ENCODE measurements around the gene AXIN1. TPM values are rescaled to one million over a fixed set of nuclear protein-coding genes. Genes with fewer than 3 reads are reported as not detected.
A peak's percentile ranks its signal among the peaks of the same experiment; 100 is the strongest.

The AXIN1 gene
- total and polyA plus RNA-seq, 9 of the 15 experiments (the other 6 are each of a cell fraction or from before 2014, with no cell fraction given) = 0.42 to 58.0 (median 25.9) TPM

DNA sequence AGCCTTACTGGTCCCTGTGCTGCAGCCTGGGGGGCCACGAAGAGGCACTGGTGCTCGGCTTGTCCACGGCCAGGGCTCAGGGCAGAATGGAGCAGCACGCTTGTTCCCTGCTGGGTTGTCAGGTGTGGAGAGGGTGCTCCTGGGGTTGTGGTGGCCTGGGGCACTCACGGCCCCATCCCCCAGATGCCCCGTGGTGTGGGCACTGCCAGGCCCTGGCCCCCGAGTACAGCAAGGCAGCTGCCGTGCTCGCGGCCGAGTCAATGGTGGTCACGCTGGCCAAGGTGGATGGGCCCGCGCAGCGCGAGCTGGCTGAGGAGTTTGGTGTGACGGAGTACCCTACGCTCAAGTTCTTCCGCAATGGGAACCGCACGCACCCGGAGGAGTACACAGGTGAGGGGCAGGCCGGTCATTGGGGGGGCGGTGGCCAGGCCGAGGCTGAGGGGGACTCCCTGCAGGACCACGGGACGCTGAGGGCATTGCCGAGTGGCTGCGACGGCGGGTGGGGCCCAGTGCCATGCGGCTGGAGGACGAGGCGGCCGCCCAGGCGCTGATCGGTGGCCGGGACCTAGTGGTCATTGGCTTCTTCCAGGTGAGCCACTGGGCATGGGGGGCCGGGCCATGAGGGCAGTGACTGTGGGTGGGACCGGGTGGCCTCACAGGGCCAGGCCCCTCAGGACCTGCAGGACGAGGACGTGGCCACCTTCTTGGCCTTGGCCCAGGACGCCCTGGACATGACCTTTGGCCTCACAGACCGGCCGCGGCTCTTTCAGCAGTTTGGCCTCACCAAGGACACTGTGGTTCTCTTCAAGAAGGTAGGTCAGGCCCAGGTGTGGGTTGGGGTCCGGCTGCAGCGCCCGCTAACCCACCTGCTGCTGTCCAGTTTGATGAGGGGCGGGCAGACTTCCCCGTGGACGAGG, 68.1 kb downstream of the AXIN1 start:
- ChIA-PET CTCF (ENCODE audit: low intra/inter-chr PET ratio) (no interaction called here), POLR2A (interaction anchor here (0.6 to 1.4 kb wide), 3 partner anchors 18 to 296 kb away, joined by 3 to 4 read pairs (median 3); no protein-coding TSS in a partner anchor)
- DNase-seq (ENCODE audit: extremely low read depth in 1 of 4, low spot score in 3 of 4) = no peak
- H4K20me1 ChIP-seq (replicated peaks; ENCODE audit: control insufficient read depth, insufficient read depth, low read length) = no peaks in the 10 kb centered on the region
- no TSS peak for BruUV-seq (replicated peaks)
- FAIRE-seq = no peak
- H3K27me3 ChIP-seq (ENCODE audit: control insufficient read depth in 2 of 2, insufficient read depth in 2 of 2, low read length in 2 of 2) = no peaks in the 10 kb centered on the region
- WGBS (ENCODE audit: insufficient coverage, low coverage, missing lambda C conversion rate) = 90% methylated on average over 37 of the region's 52 CpGs
- ATAC-seq = no peak
- peaks cover 0 to 60% of the 10 kb centered on the region in 2 experiments; a peak in 2 of 5 replicates for H3K4me1 ChIP-seq (replicated peaks in 1 of 2; ENCODE audit: control insufficient read depth in 2 of 2, insufficient read depth in 2 of 2, low read length in 2 of 2)
- H3K4me3 ChIP-seq = no peak overlapping the region
- TF ChIP-seq POLR2G (IDR thresholded peaks at IDR 0.05; ENCODE audit: low read depth, low read length) = peak; percentile 28; the same call in 1 of the 2 replicates
- TF ChIP-seq NR2C1 (IDR thresholded peaks at IDR 0.05) = peak; percentile 32; the same call in 1 of the 2 replicates
- TF ChIP-seq NR2C1 (tag; IDR thresholded peaks at IDR 0.05) = no peak
- no peak for TF ChIP-seq BHLHE40 (IDR thresholded peaks at IDR 0.05; ENCODE audit: low read length)
- peak; percentile 76 for TF ChIP-seq HNRNPL (IDR thresholded peaks at IDR 0.05; ENCODE audit: low read depth, low read length)
- TF ChIP-seq, protein P1, sequence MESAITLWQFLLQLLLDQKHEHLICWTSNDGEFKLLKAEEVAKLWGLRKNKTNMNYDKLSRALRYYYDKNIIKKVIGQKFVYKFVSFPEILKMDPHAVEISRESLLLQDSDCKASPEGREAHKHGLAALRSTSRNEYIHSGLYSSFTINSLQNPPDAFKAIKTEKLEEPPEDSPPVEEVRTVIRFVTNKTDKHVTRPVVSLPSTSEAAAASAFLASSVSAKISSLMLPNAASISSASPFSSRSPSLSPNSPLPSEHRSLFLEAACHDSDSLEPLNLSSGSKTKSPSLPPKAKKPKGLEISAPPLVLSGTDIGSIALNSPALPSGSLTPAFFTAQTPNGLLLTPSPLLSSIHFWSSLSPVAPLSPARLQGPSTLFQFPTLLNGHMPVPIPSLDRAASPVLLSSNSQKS (CRISPR knock-in tag; IDR thresholded peaks at IDR 0.05) = no peak
- TF ChIP-seq NFIC (IDR thresholded peaks at IDR 0.05) = peak; percentile 29; the same call in 1 of the 2 replicates
- TF ChIP-seq, protein P2, sequence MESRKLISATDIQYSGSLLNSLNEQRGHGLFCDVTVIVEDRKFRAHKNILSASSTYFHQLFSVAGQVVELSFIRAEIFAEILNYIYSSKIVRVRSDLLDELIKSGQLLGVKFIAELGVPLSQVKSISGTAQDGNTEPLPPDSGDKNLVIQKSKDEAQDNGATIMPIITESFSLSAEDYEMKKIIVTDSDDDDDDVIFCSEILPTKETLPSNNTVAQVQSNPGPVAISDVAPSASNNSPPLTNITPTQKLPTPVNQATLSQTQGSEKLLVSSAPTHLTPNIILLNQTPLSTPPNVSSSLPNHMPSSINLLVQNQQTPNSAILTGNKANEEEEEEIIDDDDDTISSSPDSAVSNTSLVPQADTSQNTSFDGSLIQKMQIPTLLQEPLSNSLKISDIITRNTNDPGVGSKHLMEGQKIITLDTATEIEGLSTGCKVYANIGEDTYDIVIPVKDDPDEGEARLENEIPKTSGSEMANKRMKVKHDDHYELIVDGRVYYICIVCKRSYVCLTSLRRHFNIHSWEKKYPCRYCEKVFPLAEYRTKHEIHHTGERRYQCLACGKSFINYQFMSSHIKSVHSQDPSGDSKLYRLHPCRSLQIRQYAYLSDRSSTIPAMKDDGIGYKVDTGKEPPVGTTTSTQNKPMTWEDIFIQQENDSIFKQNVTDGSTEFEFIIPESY (CRISPR knock-in tag; IDR thresholded peaks at IDR 0.05) = 0 out of 2 replicates have a peak, but pooled peaks have one; percentile 28
- no peak for TF ChIP-seq ZNF12 (CRISPR knock-in tag; IDR thresholded peaks at IDR 0.05)
- TF ChIP-seq CAMTA2 (CRISPR knock-in tag; conservative IDR thresholded peaks at IDR 0.05) = no peak
- H3K27ac ChIP-seq (ENCODE audit: extremely low read depth, low read depth, low read length) = no peak overlapping the region
- in situ Hi-C loops (cut with MboI) (no loop called here), intact Hi-C loops (cut with micrococcal nuclease) (no loop called here)
- no peaks in the 10 kb centered on the region for H3K9me3 ChIP-seq (replicated peaks; ENCODE audit: control insufficient read depth, insufficient read depth, low read depth, low read length)
- H3K9me1 ChIP-seq (ENCODE audit: control insufficient read depth, insufficient read depth, low read length) = no peaks in the 10 kb centered on the region
- H3K4me2 ChIP-seq (ENCODE audit: insufficient read depth, low read length) = no peak overlapping the region
- no peaks in the 10 kb centered on the region for H3K79me2 ChIP-seq (ENCODE audit: control insufficient read depth, insufficient read depth, low read length)
- H3K36me3 ChIP-seq (ENCODE audit: control insufficient read depth, insufficient read depth, low read length) = peaks cover 29% of the 10 kb centered on the region; the same call in 1 of the 3 replicates
- H2AFZ ChIP-seq (ENCODE audit: low read depth, low read length) = no peak overlapping the region
- no peak overlapping the region for H3K9ac ChIP-seq (ENCODE audit: insufficient read depth in 1 of 2, low read depth in 2 of 2, low read length in 2 of 2)

All from K562 (cell line).